ENCODE results near the gene GRAMD1C. TPM values are rescaled to one million over a fixed set of nuclear protein-coding genes. Genes with fewer than 3 reads are reported as not detected.
"Not testable (repeated sequence)": the region's sequence is repeated elsewhere in the genome, so short reads cannot be mapped to it uniquely, and the experiment has no call there.

GRAMD1C gene
- polyA plus RNA-seq, 3 donors, result 19.7 to 38.6 (median 24.1) TPM

DNA sequence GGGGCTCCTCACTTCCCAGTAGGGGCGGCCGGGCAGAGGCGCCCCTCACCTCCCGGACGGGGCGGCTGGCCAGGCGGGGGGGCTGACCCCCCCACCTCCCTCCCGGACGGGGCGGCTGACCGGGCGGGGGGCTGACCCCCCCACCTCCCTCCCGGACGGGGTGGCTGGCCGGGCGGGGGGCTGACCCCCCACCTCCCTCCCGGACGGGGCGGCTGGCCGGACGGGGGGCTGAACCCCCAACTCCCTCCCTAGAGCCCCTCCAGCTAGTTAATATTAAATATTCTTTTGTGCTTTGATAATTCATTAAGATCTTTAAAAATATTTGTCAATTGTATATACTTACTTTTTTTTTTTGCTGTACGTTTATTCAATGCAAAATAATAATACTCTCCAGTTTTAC lies 11.3 kb downstream of the GRAMD1C start:
- DNase-seq (ENCODE audit: low read depth in 3 of 3, low spot score in 2 of 3), result not testable (repeated sequence)

DNA sequence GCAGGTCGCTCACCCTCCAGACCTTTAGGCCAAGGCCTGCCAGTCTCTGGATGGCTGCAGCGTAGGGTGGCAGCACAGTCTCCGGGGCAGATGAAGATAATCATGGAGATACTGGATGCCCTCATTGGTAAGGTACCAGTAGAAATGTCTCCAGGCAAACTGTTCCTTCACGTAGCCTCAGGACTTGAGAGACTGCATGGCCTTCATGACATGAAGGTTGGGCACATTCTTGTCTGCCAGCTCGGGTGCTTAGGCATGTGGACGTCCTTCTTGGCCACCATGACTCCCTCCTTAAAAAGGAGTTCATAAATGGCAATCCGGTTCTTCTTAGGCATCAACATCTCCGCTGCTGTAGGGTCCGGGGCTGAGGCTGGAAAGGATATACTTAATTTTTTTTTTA lies 11.8 kb downstream of the GRAMD1C start:
- not testable (repeated sequence) for DNase-seq (ENCODE audit: low read depth in 3 of 3, low spot score in 2 of 3)

DNA sequence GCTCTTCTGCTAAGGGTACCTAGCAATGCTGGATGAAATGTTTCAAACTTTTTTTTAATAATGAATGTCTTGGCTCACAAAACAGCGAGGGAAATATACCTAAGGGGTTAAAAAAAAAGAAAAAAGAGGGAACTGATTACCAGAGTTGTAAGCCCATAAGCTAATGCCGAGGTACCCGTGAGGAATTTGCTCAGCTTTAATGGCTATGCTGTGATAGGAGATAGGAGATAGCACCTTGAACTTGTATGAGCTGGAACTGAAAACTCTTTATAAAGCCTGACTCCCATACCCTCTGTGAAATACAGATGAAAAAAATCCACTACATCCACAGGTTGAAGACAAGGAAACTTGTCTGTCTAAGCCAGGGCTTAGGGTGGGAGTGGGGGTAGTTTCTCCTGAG lies 13.9 kb downstream of the GRAMD1C start:
- no peak for DNase-seq (ENCODE audit: low read depth in 3 of 3, low spot score in 2 of 3)

DNA sequence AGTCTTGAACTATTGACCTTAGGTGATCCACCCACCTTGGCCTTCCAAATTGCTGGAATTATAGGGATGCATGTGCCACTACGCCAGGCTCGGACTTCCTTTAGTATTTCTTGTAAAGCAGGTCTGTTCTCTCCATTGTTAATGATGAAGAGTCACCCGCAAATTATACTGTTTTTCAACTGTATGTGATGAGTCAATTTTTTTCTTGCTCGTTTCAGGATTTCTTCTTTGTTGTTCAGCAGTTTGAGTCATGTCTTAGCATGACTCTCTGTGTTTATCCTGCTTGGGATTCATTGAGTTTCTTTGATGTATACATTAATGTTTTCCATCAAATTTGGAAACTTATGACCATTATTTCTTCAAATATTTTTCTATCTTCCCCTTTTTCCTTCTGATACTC lies 28.9 kb downstream of the GRAMD1C start:
- DNase-seq (ENCODE audit: low read depth in 3 of 3, low spot score in 2 of 3), result no peak

DNA sequence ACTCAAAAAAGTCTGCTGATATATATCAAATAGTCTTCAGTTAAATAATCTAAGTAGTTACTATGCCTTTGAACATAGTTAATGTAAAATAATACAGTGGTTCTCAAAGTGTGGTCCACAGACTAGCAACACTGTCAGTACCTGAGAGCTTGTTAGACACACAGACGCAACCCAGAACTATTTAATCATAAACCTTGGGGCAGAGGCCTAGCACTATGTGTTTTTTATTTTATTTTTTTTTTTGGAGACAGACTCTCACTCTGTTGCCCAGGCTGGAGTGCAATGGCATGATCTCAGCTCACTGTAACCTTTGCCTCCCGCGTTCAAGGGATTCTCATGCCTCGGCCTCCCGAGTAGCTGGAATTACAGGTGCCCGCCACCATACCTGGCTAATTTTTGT lies 34.7 kb downstream of the GRAMD1C start:
- DNase-seq (ENCODE audit: low read depth in 3 of 3, low spot score in 2 of 3), result no peak

DNA sequence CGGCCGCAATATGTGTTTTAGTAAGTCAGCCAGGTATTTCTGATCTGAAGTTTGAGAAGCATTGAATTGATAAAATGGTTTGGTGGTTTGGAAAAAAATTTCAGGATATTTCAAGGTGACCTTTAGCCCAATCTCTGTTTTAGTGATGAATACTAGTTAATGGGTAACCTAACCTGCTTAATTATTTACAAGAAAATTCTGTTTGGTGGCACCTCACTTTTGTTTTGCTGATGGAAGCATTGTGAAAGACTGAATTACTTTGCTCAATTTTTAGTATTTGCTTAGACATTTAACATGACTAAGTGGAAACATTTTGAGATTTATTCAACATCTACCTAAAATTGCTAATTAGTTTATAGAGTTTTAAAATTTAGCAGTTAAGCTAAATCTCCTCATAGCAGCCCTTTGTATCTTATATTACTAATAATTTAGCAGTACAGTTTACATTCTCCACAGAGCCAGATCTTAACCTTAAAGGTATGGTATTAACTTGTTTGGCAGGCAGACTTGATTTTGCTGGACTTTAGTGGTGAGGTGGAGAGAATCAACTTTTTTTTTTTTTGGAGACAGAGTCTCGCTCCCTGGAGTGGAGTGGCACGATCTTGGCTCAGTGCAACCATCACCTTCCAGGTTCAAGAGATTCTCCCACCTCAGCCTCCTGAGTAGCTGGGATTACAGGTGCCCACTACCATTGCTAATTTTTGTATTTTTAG lies 35.4 kb downstream of the GRAMD1C start:
- DNase-seq (ENCODE audit: low read depth in 3 of 3, low spot score in 2 of 3), result no peak

DNA sequence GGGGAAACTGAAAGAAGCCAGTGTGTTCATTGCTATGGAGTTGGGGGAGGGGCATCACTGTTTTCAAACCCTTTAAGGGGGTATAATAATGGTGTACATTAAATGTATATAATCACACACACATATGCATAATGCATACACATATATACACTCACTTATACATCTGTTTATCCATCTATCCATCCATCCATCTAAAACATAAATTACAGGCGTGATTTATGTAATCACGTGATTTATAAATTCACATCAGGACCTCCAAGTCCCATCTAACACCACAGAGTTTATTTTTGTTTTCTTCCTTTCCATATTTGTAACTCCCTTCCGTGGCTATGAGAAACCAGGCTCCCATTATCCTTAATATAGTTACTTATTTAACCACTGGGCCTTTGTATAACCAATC lies 39.8 kb downstream of the GRAMD1C start:
- no peak for DNase-seq (ENCODE audit: low read depth in 3 of 3, low spot score in 2 of 3)

DNA sequence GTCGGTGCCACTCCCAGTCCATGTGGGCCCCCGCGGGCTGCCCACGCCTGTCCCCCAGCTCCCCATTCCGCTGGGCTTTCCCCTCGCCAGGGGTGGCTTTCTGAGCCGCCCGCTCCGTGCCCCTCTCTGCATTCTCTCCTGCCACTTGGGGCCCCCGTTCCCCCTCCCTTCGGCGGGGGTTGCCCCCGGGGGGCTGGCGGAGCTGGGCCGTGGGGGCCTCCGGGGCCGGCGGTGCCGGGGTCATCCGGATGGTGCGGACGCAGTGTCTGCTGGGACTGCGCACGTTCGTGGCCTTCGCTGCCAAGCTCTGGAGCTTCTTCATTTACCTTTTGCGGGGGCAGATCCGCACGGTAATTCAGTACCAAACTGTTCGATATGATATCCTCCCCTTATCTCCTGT lies 46.5 kb downstream of the GRAMD1C start:
- no peak for DNase-seq (ENCODE audit: low read depth in 3 of 3, low spot score in 2 of 3)

DNA sequence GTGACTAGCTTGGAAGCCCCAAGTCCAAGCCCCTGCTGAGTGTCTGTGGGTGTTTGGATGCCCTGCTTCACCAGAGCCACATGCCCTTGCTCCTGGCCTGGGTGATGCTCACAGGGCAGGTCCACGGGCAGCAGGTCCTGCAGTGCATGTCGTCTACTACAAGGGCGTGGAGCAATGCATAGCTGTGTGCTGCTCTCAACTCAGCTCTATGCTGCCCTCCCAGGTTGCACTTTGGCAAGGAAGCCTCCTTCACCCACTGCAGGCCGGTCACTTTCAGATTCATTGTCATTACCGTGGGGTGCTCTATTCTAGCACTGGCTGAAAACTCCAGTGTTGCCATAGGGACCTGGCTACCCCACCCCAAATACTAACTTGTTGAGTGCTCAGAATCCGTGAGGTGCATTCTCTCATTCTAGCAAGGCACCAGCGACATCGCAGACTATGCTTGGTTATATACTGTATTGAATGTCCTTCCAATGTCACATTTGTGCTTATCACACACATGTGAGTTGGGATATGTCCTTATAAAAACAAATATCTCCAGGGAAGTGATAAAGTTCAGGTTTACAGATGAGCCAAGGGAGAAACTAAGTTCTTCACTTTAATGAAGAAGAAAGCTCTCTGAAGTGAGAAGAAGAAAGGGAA lies 51.8 kb downstream of the GRAMD1C start:
- DNase-seq (ENCODE audit: low read depth in 3 of 3, low spot score in 2 of 3), result no peak

DNA sequence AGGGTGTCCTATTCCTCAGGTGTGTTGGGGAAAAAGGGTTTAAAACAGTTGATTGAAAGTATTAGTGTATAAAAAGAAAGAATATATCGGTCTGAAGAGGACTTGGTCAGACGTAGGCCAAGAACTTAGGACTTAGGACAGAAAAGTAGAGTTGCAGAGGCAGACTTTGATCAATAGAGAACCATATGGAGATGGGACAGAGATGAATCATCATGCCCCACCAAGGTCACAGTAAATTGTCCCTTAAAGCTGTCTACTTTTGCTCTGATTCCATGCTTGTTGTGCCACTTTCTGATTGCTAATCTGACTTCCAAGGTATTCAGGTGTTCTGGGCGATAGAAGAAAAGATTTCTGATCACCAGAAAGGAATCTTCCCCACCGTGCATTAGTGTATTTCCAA lies 56.3 kb downstream of the GRAMD1C start:
- no peak for DNase-seq (ENCODE audit: low read depth in 3 of 3, low spot score in 2 of 3)

DNA sequence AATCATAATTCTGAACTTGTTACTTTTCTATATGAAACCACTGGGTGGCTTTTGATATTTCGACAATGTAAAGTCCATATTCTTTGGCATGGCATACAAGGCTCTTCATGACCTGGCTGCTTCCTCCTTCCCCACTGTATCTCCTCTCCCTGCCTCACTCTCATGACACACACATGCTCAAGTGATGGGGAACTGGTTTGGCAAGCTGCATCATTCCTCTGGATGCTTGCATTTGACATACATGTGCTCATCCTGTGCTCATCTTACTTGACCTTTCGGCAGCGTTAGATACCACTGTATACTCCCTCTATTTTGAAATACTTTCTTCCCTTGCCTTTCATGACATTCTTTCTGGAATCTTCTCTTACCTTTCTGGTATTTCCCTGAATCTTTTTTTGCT lies 57.4 kb downstream of the GRAMD1C start:
- DNase-seq (ENCODE audit: low read depth in 3 of 3, low spot score in 2 of 3), result no peak

DNA sequence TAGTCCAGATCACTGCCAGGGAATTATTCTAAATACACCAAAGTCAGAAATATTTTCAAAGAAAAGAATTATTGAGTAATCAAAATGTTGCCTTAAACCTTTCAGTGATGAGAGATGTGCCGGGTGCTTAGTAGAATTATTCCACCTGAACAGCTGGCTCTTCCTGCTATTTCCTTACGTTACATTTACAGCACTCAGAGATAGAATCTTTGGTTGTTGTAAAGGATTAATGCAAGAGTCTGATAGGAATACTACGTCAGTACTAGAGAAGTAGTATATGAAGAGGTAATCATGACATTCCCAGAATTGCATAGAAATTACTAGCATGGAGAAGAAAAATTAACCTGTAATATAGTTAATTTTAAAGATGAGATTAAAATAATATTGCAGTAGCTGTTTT lies 58.3 kb downstream of the GRAMD1C start:
- DNase-seq (ENCODE audit: low read depth in 3 of 3, low spot score in 2 of 3), result no peak

DNA sequence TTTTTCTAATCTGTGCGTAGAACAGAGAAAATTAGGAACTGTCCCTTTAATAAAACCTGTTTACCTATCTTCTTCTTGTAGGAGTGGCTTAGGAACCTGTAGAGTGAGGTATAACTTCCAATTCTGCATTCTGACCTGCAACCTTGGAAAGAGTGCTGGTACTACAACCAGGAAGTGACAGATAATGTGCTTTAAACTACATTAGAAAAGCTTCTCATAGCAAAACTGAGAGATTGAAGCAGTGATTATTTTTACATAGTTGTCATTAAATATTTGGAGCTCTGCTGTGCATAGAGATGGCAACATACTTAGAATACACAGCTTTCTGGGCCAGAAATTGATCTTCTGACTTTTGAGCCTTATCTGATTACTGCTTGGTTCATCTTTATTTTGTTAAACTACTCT lies 58.8 kb downstream of the GRAMD1C start:
- no peak for DNase-seq (ENCODE audit: low read depth in 3 of 3, low spot score in 2 of 3)

DNA sequence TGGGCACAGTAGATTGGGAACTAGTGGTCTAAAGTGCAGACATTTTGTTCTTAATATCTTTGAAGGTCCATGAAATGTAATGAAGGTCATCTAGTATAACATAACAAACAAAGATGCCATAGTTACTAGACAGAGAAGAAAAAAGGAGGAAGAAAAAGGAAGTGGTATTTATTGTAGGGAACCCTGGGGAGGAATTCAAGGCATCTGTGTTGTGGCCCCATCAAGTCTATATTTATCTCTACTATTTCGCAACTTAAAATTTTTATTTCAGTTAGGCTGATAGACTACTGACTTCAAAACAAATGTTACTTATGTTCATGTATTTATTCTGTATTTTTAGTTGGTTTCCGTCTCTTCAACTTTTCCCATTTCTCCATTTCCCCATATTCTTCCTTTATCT lies 60.3 kb downstream of the GRAMD1C start:
- no peak for DNase-seq (ENCODE audit: low read depth in 3 of 3, low spot score in 2 of 3)

DNA sequence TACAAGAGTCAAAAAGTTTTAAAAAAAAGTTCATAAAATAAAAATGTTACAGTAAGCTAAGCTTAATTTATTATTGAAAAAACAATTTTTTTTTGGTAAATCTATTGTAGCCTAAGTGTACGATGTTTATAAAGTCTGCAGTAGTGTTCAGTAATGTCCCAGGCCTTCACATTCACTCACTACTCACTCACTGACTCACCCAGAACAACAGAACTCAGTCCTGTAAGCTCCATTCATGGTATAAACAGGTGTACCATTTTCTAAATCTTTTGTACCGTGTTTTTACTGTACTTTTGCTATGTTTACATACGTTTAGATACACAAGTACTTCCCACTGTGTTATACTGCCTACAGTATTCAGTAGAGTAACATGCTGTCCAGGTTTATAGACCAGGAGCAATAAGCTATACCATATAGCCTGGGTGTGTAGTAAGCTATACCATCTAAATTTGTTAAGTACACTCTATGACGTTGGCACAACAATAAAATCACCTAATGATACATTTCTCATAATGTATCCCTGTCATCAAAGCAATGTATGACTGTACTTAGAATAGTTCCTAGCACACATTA lies 68.1 kb downstream of the GRAMD1C start:
- no peak for DNase-seq (ENCODE audit: low read depth in 3 of 3, low spot score in 2 of 3)

DNA sequence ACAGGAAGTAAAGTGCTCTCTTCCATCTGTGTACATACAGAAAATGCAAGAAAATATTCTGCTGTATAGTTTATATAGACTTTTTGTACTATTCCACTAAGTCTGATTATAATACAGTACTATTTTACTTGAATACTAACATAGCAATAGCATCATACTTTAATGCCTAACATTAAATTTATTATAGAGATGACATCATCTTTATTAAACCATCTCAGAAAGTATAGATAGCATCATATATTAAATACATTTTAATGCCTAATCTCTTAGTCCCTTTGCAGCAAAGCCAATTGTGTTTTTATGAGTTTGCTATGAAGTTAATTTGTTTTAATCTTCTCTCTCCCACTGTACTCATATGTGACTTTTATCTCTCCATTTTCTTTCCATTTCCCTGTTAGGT lies 69.5 kb downstream of the GRAMD1C start:
- no peak for DNase-seq (ENCODE audit: low read depth in 3 of 3, low spot score in 2 of 3)

DNA sequence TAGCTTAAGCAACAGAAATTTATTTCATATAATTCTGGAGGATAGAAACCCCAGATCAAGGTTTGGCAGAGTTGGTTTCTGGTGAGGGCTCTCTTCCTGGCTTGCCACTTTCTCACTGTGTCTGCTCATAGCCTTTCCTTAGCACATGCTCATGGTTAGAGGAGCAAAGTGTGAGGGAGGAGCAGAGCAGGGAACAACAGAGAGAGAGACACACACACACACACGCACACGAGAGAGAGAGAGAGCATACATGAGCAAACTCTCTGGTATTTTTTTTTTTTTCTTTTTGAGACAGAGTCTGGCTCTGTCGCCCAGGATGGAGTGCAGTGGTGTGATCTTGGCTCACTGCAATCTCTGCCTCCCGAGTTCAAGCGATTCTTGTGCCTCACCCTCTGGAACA lies 72.4 kb downstream of the GRAMD1C start:
- no peak for DNase-seq (ENCODE audit: low read depth in 3 of 3, low spot score in 2 of 3)

DNA sequence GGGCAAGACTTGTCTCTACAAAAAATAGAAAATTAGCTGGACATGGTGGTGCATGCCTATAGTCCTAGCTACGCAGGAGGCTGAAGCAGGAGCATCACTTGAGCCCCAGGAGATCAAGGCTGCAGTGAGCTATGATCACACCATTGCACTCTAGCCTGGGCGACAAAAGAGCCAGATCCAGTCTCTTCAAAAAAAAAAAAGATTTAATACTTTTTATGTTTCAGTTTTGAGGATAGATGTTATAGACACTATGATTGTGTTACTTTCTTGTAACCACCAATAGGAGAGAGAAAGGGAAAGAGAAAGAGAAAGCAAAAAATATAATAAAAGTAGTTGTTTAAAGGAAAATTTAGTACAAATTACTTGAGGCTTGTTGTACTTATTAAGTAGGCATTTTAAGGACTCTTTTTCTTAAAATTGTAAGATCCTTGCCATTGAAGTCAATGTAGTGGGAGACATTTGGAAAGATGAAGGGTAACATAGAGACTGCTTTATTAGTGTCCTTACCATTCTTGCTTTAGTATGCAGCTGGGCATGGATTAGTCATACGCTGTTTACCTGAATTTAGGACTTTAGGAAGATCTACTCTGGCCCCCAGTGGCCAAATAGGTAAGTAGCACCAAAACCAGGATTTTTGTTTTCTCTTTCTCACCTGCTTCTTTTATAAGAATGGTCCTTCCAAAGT lies 74.1 kb downstream of the GRAMD1C start:
- DNase-seq (ENCODE audit: low read depth in 3 of 3, low spot score in 2 of 3), result peak in 1 of 3 donors; percentile 8

DNA sequence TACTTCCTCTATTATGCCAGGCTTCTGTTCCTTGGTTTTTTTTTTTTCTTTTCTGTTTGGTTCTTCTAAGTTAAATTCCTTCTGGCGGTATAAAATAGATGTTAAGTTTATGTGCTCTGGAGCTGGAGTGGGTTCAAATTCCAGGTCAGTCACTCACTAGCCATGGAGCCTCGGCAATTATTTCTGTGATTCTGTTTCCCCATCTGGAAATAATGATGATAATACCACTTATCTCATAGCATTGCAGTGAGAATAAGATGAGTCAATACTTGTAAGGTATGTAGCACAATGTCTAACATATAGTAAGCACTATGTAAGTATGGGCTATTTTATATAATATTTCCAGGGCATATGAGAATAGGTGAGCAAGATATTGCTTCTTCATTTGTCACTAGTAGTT lies 76.1 kb downstream of the GRAMD1C start:
- no peak for DNase-seq (ENCODE audit: low read depth in 3 of 3, low spot score in 2 of 3)

DNA sequence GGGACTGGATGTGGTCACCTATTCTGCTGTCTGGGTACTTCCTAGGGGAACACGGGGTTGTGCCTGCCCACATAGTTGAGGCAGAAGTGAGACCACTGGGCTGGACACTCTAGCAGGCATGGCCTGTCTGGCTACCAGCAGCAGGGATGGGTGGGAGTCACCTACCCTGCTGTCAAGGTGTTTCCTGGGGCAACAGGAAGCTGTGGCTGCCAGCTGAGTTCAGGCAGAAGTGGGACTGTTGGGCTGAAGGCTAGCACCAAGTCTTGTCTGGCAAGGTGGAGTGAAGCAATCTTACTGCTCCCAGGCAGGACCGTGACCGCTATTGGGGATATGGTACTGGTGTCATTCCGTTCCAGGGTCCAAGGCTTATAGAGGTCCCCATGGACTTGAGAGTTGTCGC lies 89.0 kb downstream of the GRAMD1C start:
- no peak for DNase-seq (ENCODE audit: low read depth in 3 of 3, low spot score in 2 of 3)

DNA sequence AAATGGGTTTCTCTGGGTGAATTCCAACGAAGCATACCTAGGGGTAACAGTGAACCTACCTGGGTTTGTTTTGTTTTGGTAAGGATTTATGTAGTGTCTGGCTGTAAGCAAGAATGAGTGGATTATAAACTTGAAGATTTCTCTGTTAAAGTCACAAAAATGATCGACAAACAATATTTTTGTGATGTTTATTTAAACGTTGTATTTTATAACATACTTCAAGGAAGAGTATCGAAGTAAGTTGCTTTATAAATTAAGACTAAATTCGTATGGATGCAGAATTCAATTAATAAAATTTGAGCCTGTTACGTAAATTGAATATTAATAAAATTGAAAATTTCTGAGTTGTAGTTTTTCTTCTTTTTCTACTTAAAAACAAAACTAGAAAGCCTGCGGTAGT lies 108.2 kb downstream of the GRAMD1C start:
- no peak for DNase-seq (ENCODE audit: low read depth in 3 of 3, low spot score in 2 of 3)

Data from right renal cortex interstitium (tissue), 3 donors.